Astrocyte (in vitro differentiated cells and primary cell): Measurements from ENCODE around the gene BAHCC1.

ENCODE experiments used
- CTCF ChIP-seq: IDR thresholded peaks from 2 replicates; pipeline ENCODE4 v1.5.1; 2011; ENCODE audit warnings: low read depth, mild to moderate bottlenecking, inconsistent platforms, low read length, moderate library complexity; ENCODE audit not compliant: insufficient read depth
- EZH2 ChIP-seq: IDR thresholded peaks from 2 replicates; pipeline ENCODE4 v1.6.1; 2012; ENCODE audit warnings: mild to moderate bottlenecking, low read length, inconsistent platforms; ENCODE audit not compliant: insufficient read depth

GRCh38 chr17:81453076-81453475 is 57.8 kb downstream of the BAHCC1 start:
- TF ChIP-seq EZH2: no peak
- TF ChIP-seq CTCF: no peak
